Forelimb muscle (tissue), 1 donor: ENCODE measurements around the gene TTC23L. TPM values are rescaled to one million over a fixed set of nuclear protein-coding genes. Genes with fewer than 3 reads are reported as not detected.
"Not testable (repeated sequence)": the region's sequence is repeated elsewhere in the genome, so short reads cannot be mapped to it uniquely, and the experiment has no call there.

Source experiments
- DNase-seq: peaks from one replicate; pipeline ENCODE4 v3.0.0-alpha.2; 2013; ENCODE audit warnings: low read depth
- polyA plus RNA-seq: library from polyadenylated mRNA; unstranded; fragments of 120-200 nt; gene quantifications from one replicate; pipeline ENCODE4 v1.2.1, GENCODE V29; 2013; ENCODE audit not compliant: insufficient read length

TTC23L gene
- polyA plus RNA-seq, 1 donor, result 0.34 TPM

DNA sequence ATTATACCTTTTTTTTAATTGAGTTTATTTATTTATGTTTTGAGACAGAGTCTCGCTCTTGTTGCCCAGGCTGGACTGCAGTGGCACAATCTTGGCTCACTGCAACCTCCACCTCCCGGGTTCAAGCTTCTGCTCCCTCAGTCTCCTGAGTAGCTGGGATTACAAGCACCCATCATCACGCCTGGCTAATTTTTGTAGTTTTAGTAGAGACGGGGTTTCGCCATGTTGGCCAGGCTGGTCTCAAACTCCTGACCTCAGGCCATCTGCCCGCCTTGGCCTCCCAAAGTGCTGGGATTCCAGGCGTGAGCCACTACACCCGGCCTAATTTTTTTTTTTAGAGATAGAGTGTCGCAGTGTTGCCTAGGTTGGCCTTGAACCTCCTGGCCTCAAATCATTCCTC is 84.3 kb downstream of the TTC23L start:
- not testable (repeated sequence) for DNase-seq

DNA sequence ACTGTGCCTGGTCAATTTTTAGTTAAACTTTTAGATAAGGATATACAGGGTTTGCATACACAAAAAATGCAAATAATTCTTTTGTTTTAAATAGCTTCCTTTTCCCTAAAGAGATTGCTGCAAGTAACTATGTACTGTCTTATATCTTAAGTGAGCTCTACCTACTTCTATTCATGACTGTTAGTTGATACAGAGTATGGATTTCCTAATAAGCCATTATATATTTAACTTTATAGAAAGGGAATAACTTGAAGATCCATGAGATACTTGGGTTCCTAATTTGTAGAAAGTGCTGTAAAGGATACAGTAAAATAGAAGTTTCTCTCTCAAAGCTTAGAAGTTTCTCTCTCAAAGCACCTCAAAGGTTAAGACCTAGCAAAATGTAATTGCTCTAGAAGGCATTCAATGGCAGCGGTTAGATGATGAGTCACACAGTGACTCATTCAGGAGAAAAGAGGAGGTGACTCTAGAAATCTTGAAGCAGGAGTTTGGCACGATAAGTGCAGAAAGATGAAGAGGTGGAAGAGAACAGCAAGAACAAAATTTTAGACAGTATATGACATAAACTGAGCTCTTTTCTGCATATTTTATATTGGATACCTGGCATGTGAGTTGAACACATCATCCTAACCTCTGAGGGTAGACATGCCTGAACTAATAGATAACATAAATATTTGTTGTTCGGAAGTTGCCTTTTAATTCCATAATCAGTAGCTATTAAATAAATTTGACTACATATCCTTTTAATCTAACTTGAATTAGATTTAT is 84.9 kb downstream of the TTC23L start:
- DNase-seq, result no peak

DNA sequence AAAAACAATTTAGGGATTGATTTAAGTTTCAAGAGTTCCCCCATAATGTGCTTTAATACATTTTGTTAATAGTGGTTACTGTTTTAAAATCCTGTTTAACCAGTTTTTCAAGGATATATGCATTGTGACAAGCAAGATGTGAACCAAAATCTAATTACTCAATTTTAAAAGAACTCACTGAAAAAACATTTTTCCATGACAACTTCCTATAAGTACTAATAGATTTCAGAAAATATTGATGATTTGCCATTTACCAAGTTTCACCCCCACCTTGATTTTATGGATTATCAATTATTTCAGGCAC is 85.5 kb downstream of the TTC23L start:
- DNase-seq, result no peak

DNA sequence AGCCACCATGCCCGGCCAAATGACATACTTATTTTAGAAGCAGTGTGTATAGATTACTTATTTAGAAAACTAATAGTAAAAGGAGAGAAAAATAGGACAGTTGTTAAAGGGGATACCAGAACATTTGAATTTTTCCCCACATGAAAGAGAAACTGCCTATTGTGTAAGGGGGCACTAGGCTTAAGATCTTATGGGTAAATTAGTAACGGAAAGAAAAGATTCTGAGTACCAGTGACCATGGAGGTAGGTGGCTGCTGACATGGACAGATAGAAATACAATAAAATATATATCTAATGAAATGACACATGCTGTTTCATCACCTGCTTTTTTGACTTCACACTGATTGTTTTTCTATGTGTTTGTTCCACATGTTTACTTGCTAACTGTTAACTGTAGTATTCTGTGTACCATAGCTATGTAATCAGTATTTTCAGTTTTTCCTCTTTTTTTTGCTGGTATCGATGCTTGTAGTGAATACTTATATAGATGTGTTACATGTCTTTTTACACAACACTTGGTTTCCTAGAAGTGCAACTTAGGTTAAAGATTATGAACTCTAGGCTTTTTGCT is 87.4 kb downstream of the TTC23L start:
- DNase-seq, result no peak

DNA sequence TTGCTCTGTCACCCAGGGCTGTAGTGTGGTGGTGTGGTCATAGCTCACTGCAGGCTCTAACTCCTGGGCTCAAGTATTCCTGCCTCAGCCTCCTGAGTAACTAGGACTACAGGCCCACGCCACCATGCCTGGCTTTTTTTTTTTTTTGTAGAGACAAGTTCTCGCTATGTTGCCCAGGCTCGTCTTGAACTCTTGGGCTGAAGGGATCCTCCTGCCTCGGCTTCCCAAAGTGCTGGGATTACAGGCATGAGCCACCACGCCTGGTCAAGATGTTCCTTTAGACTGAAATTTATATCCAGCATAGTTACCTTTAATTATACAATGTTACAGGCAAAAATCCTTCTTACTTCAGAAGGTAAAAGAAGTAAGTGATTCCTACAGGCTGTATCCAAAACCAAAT is 88.8 kb downstream of the TTC23L start:
- no peak for DNase-seq

DNA sequence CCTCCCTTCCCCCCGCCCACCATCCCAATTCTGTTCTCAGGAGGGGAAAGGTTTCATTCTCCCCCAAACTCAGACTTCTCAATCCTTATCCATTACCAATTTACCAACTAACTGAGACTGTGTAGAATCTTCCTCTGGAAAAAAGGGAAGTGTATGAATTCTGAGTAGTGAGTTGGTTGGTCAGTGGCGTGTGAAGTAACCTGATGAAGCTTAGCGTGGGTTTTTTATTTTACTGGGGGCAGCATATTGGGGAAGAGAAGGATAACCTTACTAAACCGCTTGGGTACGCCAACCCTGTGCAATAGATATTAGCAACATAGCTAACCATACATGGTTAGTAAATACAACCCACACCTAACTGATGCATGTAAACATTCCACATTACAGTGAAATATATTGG is 89.3 kb downstream of the TTC23L start:
- no peak for DNase-seq

DNA sequence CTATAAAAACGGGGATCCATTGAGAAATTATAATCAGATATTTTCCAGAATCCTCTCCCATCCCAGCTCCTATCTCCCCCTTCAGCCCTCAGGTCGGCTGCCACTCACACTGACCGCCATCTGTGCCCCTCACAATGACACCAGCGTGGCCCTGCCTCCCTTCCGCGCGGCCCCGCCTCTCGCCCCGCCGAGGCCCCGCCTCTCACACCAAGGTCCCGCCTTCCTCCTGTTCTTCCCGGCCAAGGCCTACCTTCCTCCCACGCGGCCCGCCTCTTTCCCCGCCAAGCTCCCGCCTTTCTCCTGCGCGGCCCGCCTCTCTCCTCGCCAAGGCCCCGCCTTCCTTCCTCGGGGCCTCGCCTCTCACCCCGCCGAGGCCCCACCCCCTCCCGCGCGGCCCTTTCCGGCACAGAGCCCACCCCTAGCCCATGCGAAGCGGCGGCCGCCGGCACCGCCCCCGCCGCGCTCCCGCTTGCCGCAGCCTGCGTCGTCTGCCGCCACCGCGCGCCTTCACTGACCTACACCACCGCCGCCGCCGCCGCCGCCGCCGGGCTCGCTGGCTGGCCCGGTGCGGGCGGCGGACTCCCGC is 90.3 kb downstream of the TTC23L start, which contains the start of gene DNAJC21:
TSS of gene DNAJC21 (plus strand) at position 426 of the 586 bp plus-strand sequence. CDS start 261 bp downstream, outside the sequence.
- DNase-seq, result peak; percentile 81

DNA sequence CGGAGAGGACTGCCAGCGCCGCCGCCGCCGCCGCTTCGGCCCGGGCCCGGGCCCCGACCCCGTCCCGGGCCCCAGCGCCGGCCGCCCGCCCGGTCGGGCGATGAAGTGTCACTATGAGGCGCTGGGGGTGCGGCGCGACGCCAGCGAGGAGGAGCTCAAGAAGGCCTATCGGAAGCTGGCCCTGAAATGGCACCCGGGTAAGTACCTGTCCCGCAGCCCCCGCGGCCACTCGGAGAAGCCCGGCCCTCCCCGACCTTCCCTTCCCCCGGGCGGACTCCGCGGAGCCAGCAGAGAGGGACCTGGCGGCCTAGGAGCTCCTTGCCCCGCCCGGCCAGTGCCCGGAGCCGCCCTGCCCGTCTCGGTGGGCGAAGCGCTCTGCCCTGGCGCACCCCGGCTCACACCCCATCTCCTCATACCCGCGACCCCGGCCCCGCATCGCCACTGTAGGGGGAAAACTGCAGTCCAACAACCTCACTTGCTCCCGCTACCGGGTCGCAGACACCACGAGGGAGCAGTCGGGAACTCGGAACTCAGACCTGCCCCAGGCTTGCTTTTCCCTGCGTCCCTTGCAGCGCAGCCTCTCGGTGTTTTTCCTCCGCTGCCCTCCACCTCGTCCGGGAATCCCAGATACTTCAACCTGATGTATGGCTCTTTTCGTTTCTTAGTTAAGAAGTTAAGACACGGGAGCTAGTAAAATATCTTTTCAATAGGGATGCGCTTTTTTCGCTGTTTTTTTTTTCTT is 90.9 kb downstream of the TTC23L start:
- DNase-seq, result no peak

DNA sequence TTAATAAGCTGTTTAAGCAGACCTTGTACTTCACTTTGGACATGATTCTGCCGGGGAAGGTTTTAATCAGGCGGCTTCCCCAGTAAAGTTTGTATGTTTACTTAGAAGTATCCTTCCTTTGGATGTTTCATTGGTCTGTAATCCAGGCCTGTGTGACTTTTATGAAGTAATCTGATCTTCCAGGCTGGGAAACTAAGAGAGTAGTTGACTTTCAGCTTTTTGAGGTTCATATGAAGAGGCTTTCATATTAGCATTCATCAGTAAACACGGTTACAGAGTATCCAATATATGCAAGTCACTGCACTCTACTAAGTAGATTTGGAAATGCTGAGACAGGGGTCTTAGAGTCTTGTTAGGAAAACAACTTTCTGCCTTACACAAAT is 91.5 kb downstream of the TTC23L start:
- no peak for DNase-seq

DNA sequence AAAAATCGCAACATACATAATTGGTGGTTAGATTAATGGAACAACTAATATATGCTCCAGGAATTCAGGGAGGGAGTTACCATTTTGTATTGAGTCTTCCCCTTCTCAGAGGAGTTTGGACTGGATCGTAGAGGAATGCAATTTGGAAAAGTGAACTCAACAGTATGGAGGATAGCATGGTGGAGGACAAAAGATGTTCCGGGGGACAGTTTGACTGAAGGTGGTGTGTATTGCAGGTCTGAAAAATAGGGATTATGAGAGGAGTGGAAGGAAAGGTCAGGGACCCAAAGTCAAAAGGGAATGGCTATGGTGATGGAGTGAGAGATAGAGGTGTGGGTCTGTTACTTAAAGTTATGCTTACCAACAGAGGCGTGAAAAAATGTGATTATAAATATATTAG is 91.9 kb downstream of the TTC23L start:
- no peak for DNase-seq

DNA sequence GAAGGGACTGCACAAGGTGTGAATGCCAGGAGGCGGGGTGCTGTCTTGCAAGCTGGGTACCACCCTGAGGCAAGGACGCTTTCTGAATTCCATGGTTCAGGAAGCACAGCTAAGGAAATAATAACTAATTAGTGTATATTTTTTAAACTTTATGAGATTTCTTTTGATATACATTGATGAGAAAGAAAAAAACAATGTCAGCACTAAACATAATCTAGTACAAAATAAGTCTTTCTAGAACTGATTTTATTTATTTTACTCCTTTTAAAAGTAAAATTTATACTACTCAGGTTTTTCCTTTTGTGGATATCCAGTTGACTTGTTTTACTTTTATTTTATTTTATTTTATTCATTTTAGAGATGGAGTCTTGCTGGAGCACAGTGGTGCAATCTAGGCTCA is 94.0 kb downstream of the TTC23L start:
- DNase-seq, result no peak

DNA sequence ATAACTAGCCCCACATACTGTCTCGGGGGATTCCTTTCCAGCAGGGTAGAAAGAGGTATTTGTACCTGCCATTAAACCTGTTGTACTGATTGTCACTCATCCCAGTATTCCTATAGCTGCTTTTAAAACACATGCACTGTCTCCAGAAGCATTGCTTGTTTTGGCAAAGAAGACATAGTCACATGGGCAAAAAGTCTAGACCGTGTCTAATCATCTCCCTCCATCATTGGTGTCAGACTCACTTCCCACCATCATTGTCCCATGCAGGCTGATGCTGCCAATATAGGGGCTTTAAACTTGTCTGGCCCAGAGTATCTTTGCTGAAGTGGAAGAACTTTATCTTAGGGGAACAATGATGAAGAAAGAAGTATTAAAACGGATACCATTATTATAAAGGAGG is 103.0 kb downstream of the TTC23L start:
- DNase-seq, result no peak

DNA sequence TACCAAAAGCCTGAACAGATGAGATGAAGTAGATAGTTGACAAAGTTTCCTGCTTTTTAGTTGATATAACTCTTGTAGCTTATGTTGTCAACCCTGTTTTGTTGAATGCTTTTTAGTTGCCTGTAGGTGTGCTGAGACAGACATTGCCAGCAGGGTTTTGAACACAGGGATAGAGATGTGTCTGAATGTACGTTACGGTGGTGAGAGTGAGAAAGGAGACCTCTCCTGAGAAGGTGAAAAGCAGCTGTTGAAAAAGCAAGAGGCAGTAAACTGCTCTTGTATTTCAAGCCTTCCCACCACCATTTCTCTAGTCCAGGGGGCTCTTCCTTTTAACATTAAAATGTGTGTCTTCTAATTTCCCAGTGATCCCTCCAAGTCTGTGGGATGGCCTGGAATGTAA is 105.1 kb downstream of the TTC23L start:
- DNase-seq, result no peak

DNA sequence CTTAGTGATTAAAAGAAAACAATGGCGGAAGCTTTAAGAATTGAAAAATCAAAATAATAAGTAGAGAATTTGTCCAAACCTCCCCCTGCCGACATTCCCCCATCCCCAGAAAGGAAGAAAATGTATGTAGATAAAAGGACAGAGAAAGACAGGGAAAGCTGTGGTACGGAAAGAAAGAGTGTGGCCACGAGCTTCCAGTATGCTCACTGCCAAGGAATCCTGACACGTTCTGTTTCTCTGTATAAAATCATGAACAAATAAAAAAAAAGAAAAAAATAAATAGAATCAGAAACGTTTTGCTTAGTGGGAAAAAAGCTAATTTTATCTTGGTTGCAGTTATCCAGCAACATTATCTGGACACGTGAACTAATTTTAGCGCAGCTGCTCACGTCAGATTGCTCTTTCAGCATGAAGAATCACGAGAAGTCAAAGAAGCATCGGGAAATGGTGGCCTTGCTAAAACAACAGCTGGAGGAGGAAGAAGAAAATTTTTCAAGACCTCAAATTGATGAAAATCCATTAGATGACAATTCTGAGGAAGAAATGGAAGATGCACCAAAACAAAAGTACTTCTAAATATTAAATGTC is 105.6 kb downstream of the TTC23L start:
- DNase-seq, result no peak

Other genes starting within 250 kb of the TTC23L start
- 19.7 TPM for gene RAI14, start 182.8 kb upstream of the TTC23L start, polyA plus RNA-seq
- gene RAD1, start 76.3 kb downstream of the TTC23L start, polyA plus RNA-seq, result 20.1 TPM
- gene BRIX1, start 76.5 kb downstream of the TTC23L start, polyA plus RNA-seq, result 27.7 TPM
- gene DNAJC21, start 90.4 kb downstream of the TTC23L start, polyA plus RNA-seq, result 50.9 TPM
- not detected for gene AGXT2, start 208.8 kb downstream of the TTC23L start, polyA plus RNA-seq